GM19328 (cell line): Measurements from ENCODE around the gene PNPLA7.
"Not testable (repeated sequence)": the region's sequence is repeated elsewhere in the genome, so short reads cannot be mapped to it uniquely, and the experiment has no call there.

Experiments
- ATAC-seq: cut with Tn5 transposase; IDR thresholded peaks from one replicate; pipeline ENCODE4 v1.9.1; 2021; ENCODE audit warnings: mild to moderate bottlenecking, moderate library complexity; ENCODE audit not compliant: unreplicated experiment

The PNPLA7 gene

DNA sequence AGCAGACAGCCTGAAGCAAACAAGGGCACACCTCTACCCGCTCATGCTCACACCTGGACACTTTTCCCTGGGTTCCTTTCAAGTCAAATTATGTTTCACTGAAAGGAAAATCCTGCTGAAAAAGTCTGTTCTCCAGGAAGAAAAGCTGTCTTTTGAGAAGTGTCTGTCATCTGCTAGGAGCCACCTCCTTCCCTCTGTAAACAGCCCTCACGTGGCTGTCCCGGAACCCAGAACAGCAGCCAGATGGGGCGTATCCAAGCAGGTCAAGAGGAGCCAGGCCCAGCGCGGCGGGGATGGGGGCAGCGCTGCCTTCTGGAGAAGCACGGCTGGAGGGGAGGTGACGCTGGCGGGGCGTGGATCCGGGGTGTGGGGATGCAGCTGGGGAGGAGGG is at the start of gene PNPLA7:
TSS of gene PNPLA7 (minus strand) at position 172 of the 391 bp plus-strand sequence. CDS start 205 bp downstream, outside the sequence.
- no peak for ATAC-seq

DNA sequence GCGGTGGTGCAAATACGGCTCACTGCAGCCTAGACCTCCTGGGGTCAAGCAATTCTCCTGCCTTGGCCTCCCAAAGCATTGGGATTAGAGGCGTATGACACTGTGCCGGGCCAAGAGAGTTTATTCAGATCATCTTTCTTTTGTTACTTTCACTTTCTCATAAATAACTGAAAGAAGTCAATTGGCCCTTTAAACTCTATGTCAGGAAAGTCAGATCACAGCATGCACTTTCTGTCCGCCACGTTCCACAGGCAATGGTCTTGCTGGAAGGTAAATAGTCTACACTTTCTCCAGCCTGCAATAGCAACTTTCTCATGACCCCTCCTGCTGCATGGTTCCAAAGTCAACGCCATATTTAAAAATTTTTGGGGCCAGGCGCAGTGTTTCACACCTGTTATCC is 48.7 kb upstream of the PNPLA7 start:
- no peak for ATAC-seq

DNA sequence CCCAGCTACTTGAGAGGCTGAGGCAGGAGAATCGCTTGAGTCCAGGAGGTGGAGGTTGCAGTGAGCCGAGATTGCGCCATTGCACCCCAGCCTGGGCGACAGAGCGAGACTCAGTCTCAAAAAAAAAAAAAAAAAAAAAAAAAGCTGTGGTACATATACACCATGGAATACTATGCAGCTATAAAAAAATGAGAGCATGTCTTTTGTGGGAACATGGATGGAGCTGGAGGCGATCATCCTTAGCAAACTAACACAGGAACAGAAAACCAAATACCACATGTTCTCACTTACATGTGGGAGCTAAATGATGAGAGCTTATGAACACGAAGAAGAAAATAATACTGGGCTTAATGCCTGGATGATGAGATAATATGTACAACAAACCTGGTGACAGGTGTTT is 46.4 kb upstream of the PNPLA7 start:
- not testable (repeated sequence) for ATAC-seq

GRCh38 chr9:137593176-137593575 is 43.0 kb upstream of the PNPLA7 start:
- ATAC-seq, result no peak

GRCh38 chr9:137592767-137593166 is 42.6 kb upstream of the PNPLA7 start:
- no peak for ATAC-seq

DNA sequence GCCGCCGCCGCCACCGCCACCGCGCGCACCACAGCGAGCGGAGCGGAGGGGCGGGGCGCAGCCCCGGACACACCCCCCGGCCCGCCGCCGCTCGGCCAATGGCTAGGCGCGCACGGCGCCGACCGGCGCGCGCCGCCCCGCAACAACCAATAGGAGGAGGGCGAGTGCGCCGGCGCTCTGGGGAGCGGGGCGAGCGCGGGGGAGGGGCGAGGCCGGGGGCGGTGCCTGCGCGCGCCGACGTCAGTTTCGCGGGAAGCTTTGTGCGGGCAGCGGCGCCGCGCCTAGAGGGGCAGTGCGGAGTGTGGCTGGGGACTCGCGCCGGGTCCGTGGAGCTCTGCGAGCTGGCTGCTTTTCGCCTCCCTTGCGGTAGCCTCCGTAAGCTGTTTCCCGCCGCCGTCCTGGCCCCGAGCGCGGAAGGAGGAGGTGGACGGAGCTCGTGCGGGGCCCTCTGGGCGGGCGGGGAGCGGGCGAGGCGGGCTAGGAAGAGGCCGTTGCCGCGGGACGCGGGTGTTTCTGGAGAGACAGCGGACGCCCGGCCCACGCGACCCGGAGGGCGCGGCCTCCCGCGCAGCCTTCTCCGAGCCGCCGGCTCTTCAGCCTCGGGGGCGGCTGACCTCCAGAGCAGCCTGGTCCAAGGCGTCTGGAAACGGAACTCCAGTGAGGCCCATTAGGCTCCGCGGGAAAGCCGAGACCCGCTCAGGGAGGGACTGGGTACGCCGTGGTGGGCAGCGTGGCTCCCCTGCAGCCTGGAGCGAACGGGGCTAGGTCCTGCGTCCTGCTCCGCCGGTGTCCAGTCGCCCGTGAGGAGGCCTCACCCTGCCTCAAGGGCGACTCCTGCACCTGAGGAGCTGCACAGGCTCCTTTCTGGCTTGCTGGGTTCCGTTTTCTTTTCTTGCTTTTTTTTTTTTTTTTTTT is 40.5 kb upstream of the PNPLA7 start, which contains the start of gene ZMYND19:
TSS of gene ZMYND19 (minus strand) at position 44 of the 915 bp plus-strand sequence. CDS start 249 bp downstream, outside the sequence.
- ATAC-seq, result peak; percentile 81

DNA sequence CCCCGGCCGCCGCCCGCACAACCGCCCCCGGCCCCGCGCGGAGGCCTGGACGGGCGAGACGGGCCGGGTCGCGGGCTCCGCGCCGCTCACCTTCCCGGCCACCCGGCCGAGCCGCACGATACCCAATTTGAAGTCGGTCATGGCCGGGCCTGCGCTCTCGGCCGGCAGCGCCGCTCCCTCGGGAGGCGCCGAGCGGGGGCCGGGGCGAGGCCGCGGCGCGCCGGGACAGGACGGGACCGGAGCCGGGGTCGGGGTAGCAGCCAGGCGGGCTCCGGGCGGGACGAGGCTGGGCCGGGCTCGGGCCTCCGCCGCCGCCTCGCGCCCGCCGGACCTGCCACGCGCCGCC is 39.9 kb upstream of the PNPLA7 start:
- ATAC-seq, result no peak

- ATAC-seq, result peak; percentile 18
Observed at GRCh38 chr9:137589441-137590122, 39.4 kb upstream of the PNPLA7 start.

DNA sequence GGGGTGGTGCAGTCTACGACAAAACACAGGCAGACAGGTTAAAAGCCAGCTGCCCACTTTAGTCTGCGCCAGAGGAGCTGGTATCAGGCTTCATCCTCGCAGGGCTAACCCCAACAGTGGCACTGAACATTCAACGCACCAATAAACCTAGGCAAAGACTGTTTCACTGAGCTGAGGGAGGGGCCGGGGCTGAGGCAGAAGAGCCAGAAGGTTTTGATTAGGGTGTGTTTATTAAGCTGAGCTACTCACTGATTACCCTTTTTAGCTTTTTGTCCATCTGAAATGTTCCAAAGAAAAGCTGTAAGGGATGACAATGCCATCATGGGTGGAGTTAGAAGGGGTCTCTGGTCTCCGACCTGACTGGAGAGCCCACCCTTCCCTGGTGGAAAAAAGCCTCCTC is 38.7 kb upstream of the PNPLA7 start:
- ATAC-seq, result no peak

- no peak for ATAC-seq
Observed at GRCh38 chr9:137588311-137588710, 38.1 kb upstream of the PNPLA7 start.

DNA sequence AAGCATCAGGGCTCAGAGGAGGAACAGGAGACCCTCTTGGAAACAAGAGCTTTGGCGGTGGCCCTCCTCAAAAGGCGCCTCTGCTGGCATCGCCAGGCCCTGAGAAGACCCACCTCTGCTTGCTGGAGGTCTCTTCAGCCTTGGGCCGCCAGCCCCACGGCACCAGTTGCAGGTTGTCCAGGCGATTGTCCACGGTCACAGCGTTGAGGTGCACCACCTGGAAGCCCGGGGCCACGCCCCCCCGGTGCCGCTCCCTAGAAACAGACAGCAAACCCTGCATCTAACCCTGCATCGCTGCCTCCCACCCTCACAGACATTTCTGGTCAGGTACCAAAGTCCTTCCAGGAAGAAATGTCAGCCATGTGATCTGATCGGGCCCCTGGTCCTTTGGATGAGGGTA is 36.7 kb upstream of the PNPLA7 start:
- ATAC-seq, result no peak

GRCh38 chr9:137583957-137584356 is 33.8 kb upstream of the PNPLA7 start:
- ATAC-seq, result no peak

DNA sequence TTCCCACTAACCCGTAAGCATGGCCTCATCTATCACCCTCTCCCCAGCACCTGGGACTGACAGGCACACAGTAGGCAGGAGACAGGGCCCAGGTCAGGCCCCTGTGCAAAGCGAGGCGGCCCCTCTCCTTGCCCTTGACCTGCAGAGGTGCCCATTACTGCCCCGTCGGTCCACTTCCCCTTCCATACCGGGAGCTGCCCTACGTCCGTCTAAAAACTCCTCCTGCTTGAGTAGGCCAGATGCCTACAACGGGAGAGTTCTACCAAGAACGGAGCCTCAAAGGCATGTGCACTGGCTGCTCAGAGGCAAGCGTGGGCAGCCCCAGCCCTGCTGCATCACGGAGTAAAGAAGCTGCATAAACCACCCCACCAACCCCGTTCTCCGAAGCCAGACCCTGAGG is 33.1 kb upstream of the PNPLA7 start:
- ATAC-seq, result no peak

DNA sequence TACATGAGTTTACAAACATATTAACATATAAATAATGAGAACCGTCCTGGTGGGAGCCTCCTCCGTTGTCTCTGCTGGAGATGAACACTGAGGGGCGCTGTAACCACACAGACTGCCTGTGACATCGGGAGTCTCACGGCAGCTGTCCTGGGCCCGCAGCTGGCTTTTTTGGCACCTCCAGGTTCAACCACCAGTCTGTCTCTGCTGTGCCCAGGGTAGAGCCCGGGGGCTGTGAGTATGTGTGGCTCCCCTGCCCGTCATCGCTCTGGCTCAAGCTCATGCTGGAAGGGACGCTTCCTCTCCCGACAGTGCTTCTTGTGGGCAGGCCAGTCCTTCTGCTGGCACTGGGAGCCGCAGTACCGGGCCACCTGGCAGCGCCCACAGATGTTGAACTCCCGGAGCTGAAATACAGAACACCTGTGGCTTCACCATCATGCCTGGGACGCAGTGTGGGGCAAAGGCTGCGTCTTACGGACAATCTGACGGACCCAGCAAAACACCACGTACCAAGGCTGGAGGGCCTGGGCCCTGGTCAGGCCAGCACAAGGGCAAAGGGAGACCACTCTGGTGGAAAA is 32.2 kb upstream of the PNPLA7 start:
- no peak for ATAC-seq

GRCh38 chr9:137581361-137582285 is 31.4 kb upstream of the PNPLA7 start:
- ATAC-seq, result no peak

DNA sequence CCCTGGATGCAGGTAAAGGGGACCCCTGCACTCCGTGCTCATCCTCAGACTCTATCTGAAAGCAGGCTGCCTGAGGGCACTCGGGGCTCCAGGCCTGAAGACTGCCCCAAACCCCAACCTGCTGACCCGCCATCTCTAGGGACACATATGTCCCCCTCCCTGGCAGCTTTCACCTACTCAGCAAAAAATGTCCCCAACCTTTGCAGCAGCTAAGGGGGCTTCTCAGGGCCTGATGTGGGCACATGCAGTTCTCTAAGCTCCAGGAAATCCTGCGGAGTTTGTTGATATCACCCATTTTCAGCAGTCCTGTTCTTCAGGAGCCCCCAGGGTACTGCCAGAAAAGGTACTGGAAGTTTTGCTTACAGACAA is 30.7 kb upstream of the PNPLA7 start:
- ATAC-seq, result no peak

DNA sequence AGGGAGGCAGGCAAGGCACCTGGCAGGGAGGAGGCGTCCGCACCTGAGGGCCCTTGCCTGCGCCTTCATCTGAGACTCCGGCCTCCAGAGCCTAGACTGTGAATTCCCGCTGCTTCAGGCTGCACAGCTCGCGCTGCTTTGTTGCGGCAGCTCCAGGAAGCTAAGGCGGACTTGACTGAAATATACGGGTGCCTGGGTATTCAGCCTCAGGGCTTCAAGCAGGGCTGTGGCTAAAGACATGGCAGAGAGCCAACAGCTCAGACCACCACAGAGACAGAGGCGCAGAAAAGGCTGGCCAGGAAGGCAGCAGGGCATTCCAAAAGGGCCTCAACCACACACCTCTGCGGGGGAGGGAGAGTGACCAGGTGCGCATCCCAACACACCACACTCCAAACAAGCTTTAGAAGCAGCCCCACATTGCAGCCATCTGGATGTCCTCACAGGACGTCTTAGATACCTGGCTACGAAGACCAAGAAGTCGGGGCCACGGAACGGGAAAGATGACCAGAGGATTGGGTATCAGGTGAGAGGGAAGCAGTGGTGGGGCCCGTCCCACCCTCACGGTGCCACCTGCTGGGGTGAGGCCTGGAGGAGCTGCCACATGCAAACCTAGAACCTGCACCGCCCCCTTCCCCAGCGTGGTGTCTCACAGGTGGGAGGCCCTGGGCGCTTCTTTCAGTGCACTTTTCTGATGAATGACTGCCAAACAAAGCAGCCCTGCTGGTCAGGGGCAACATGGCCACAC is 30.2 kb upstream of the PNPLA7 start:
- no peak for ATAC-seq

- ATAC-seq, result no peak
Observed at GRCh38 chr9:137579259-137579604, 29.0 kb upstream of the PNPLA7 start.

DNA sequence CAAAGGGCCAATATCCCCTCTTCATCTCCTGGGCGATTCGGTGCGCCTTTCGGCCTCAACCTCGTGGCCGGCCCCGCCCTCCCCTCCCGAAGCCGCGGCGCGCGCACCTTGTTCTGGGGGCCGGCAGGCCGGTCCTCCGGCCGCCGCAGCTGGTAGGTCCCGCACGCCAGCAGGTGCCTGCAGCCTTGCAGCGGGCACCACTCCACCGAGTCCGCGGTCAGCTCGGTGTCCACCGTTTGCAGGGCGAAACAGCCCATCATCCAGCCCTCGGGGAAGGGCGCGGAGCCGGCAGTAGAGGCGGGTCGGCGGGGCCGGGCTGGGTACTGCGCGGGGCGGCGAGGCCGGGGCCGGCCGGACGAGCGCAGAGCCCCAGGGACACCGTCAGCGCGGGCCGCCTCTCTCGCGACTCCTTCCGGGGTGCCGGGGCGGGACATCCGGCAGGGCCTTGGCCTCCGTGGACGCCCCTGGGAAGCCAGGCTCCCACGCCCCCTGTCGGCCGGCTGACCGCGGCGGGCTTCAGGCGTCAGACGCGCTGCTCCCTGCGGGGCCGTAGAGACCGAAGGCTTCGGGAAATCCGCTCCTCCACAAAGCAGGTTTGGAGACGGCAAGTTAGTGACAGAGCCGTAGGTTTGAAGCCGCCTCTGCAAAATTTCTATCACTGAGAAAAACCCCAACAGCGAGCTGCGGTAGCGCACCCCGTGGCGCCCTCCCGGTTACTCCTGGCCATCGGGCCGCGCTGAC is 28.5 kb upstream of the PNPLA7 start, which contains the start of gene DPH7:
TSS of gene DPH7 (minus strand) at position 408 of the 741 bp plus-strand sequence. CDS start at position 260, 148 bp downstream.
- ATAC-seq, result peak; percentile 79
